ENCODE results near the gene SSBP3.

Gene SSBP3

GRCh38 chr1:54294887-54295286 lies 111.3 kb downstream of the SSBP3 start:
- Histone ChIP-seq H3K4me3 (ENCODE audit: low read length in 2 of 2) (no peak overlapping the region), H3K27me3 (ENCODE audit: control insufficient read depth in 2 of 2, insufficient read depth in 2 of 2, low read length in 2 of 2) (no peaks in the 10 kb centered on the region), H3K9ac (ENCODE audit: low read depth in 1 of 2, low read length in 2 of 2) (no peak overlapping the region), H3K4me1 (ENCODE audit: control insufficient read depth in 2 of 2, insufficient read depth in 2 of 2, low read length in 2 of 2) (peaks cover 40 to 46% of the 10 kb centered on the region in 2 donors), H3K27ac (ENCODE audit: low read depth in 2 of 2, low read length in 2 of 2) (peak overlapping the region in 1 of 2 donors; percentile 16), H3K36me3 (ENCODE audit: control insufficient read depth in 2 of 2, insufficient read depth in 2 of 2, low read length in 2 of 2) (no peaks in the 10 kb centered on the region), H3K9me3 (ENCODE audit: control insufficient read depth in 2 of 2, low read length in 2 of 2) (no peaks in the 10 kb centered on the region)

GRCh38 chr1:54292002-54292911 lies 113.9 kb downstream of the SSBP3 start:
- H3K36me3 ChIP-seq (ENCODE audit: control insufficient read depth in 2 of 2, insufficient read depth in 2 of 2, low read length in 2 of 2) = no peaks in the 10 kb centered on the region
- H3K27ac ChIP-seq (ENCODE audit: low read depth in 2 of 2, low read length in 2 of 2) = no peak overlapping the region
- no peak overlapping the region for H3K4me3 ChIP-seq (ENCODE audit: low read length in 2 of 2)
- no peaks in the 10 kb centered on the region for H3K27me3 ChIP-seq (ENCODE audit: control insufficient read depth in 2 of 2, insufficient read depth in 2 of 2, low read length in 2 of 2)
- H3K9ac ChIP-seq (ENCODE audit: low read depth in 1 of 2, low read length in 2 of 2) = no peak overlapping the region
- H3K9me3 ChIP-seq (ENCODE audit: control insufficient read depth in 2 of 2, low read length in 2 of 2) = no peaks in the 10 kb centered on the region
- peaks cover 35 to 39% of the 10 kb centered on the region in 2 donors for H3K4me1 ChIP-seq (ENCODE audit: control insufficient read depth in 2 of 2, insufficient read depth in 2 of 2, low read length in 2 of 2)

GRCh38 chr1:54291276-54292001 lies 114.8 kb downstream of the SSBP3 start:
- Histone ChIP-seq H3K4me1 (ENCODE audit: control insufficient read depth in 2 of 2, insufficient read depth in 2 of 2, low read length in 2 of 2) (peaks cover 41 to 43% of the 10 kb centered on the region in 2 donors), H3K9me3 (ENCODE audit: control insufficient read depth in 2 of 2, low read length in 2 of 2) (no peaks in the 10 kb centered on the region), H3K9ac (ENCODE audit: low read depth in 1 of 2, low read length in 2 of 2) (no peak overlapping the region), H3K4me3 (ENCODE audit: low read length in 2 of 2) (no peak overlapping the region), H3K36me3 (ENCODE audit: control insufficient read depth in 2 of 2, insufficient read depth in 2 of 2, low read length in 2 of 2) (no peaks in the 10 kb centered on the region), H3K27ac (ENCODE audit: low read depth in 2 of 2, low read length in 2 of 2) (no peak overlapping the region), H3K27me3 (ENCODE audit: control insufficient read depth in 2 of 2, insufficient read depth in 2 of 2, low read length in 2 of 2) (no peaks in the 10 kb centered on the region)

- H3K36me3 ChIP-seq (ENCODE audit: control insufficient read depth in 2 of 2, insufficient read depth in 2 of 2, low read length in 2 of 2) = no peaks in the 10 kb centered on the region
- peak overlapping the region in 1 of 2 donors; percentile 32 for H3K9ac ChIP-seq (ENCODE audit: low read depth in 1 of 2, low read length in 2 of 2)
- H3K4me3 ChIP-seq (ENCODE audit: low read length in 2 of 2) = no peak overlapping the region
- H3K27ac ChIP-seq (ENCODE audit: low read depth in 2 of 2, low read length in 2 of 2) = peak overlapping the region in 1 of 2 donors; percentile 54
- H3K4me1 ChIP-seq (ENCODE audit: control insufficient read depth in 2 of 2, insufficient read depth in 2 of 2, low read length in 2 of 2) = peaks cover 44 to 47% of the 10 kb centered on the region in 2 donors
- H3K9me3 ChIP-seq (ENCODE audit: control insufficient read depth in 2 of 2, low read length in 2 of 2) = no peaks in the 10 kb centered on the region
- H3K27me3 ChIP-seq (ENCODE audit: control insufficient read depth in 2 of 2, insufficient read depth in 2 of 2, low read length in 2 of 2) = no peaks in the 10 kb centered on the region
Measured at GRCh38 chr1:54290506-54291184, 115.5 kb downstream of the SSBP3 start.

GRCh38 chr1:54289712-54290233 lies 116.4 kb downstream of the SSBP3 start:
- no peaks in the 10 kb centered on the region for H3K36me3 ChIP-seq (ENCODE audit: control insufficient read depth in 2 of 2, insufficient read depth in 2 of 2, low read length in 2 of 2)
- H3K27ac ChIP-seq (ENCODE audit: low read depth in 2 of 2, low read length in 2 of 2) = peak overlapping the region in 1 of 2 donors; percentile 54
- no peaks in the 10 kb centered on the region for H3K9me3 ChIP-seq (ENCODE audit: control insufficient read depth in 2 of 2, low read length in 2 of 2)
- H3K4me1 ChIP-seq (ENCODE audit: control insufficient read depth in 2 of 2, insufficient read depth in 2 of 2, low read length in 2 of 2) = peaks cover 44 to 45% of the 10 kb centered on the region in 2 donors
- no peak overlapping the region for H3K4me3 ChIP-seq (ENCODE audit: low read length in 2 of 2)
- H3K9ac ChIP-seq (ENCODE audit: low read depth in 1 of 2, low read length in 2 of 2) = no peak overlapping the region
- no peaks in the 10 kb centered on the region for H3K27me3 ChIP-seq (ENCODE audit: control insufficient read depth in 2 of 2, insufficient read depth in 2 of 2, low read length in 2 of 2)

- H3K27ac ChIP-seq (ENCODE audit: low read depth in 2 of 2, low read length in 2 of 2) = peak overlapping the region; percentile 69 to 77
- H3K27me3 ChIP-seq (ENCODE audit: control insufficient read depth in 2 of 2, insufficient read depth in 2 of 2, low read length in 2 of 2) = no peaks in the 10 kb centered on the region
- H3K4me1 ChIP-seq (ENCODE audit: control insufficient read depth in 2 of 2, insufficient read depth in 2 of 2, low read length in 2 of 2) = peaks cover 44 to 45% of the 10 kb centered on the region in 2 donors
- no peak overlapping the region for H3K4me3 ChIP-seq (ENCODE audit: low read length in 2 of 2)
- H3K36me3 ChIP-seq (ENCODE audit: control insufficient read depth in 2 of 2, insufficient read depth in 2 of 2, low read length in 2 of 2) = no peaks in the 10 kb centered on the region
- H3K9ac ChIP-seq (ENCODE audit: low read depth in 1 of 2, low read length in 2 of 2) = peak overlapping the region in 1 of 2 donors; percentile 36
- no peaks in the 10 kb centered on the region for H3K9me3 ChIP-seq (ENCODE audit: control insufficient read depth in 2 of 2, low read length in 2 of 2)
Measured at GRCh38 chr1:54287801-54288211, 118.4 kb downstream of the SSBP3 start.

- Histone ChIP-seq H3K9ac (ENCODE audit: low read depth in 1 of 2, low read length in 2 of 2) (peak overlapping the region in 1 of 2 donors; percentile 36), H3K27ac (ENCODE audit: low read depth in 2 of 2, low read length in 2 of 2) (peak overlapping the region; percentile 69 to 77), H3K4me3 (ENCODE audit: low read length in 2 of 2) (no peak overlapping the region)
Measured at GRCh38 chr1:54287176-54287650, 119.0 kb downstream of the SSBP3 start.

GRCh38 chr1:54285815-54286345 lies 120.3 kb downstream of the SSBP3 start:
- no peaks in the 10 kb centered on the region for H3K27me3 ChIP-seq (ENCODE audit: control insufficient read depth in 2 of 2, insufficient read depth in 2 of 2, low read length in 2 of 2)
- no peaks in the 10 kb centered on the region for H3K9me3 ChIP-seq (ENCODE audit: control insufficient read depth in 2 of 2, low read length in 2 of 2)
- H3K4me3 ChIP-seq (ENCODE audit: low read length in 2 of 2) = peak overlapping the region in 1 of 2 donors; percentile 16
- H3K4me1 ChIP-seq (ENCODE audit: control insufficient read depth in 2 of 2, insufficient read depth in 2 of 2, low read length in 2 of 2) = peaks cover 39 to 44% of the 10 kb centered on the region in 2 donors
- no peak overlapping the region for H3K9ac ChIP-seq (ENCODE audit: low read depth in 1 of 2, low read length in 2 of 2)
- H3K27ac ChIP-seq (ENCODE audit: low read depth in 2 of 2, low read length in 2 of 2) = peak overlapping the region in 1 of 2 donors; percentile 77
- H3K36me3 ChIP-seq (ENCODE audit: control insufficient read depth in 2 of 2, insufficient read depth in 2 of 2, low read length in 2 of 2) = peaks cover 0 to under 1% of the 10 kb centered on the region in 2 donors

More at GRCh38 chr1:54287176-54287650, 119.0 kb downstream of the SSBP3 start:
- Histone ChIP-seq H3K36me3 (ENCODE audit: control insufficient read depth in 2 of 2, insufficient read depth in 2 of 2, low read length in 2 of 2) (no peaks in the 10 kb centered on the region), H3K27me3 (ENCODE audit: control insufficient read depth in 2 of 2, insufficient read depth in 2 of 2, low read length in 2 of 2) (no peaks in the 10 kb centered on the region), H3K9me3 (ENCODE audit: control insufficient read depth in 2 of 2, low read length in 2 of 2) (no peaks in the 10 kb centered on the region), H3K4me1 (ENCODE audit: control insufficient read depth in 2 of 2, insufficient read depth in 2 of 2, low read length in 2 of 2) (peaks cover 45 to 48% of the 10 kb centered on the region in 2 donors)

GRCh38 chr1:54284781-54285529 lies 121.2 kb downstream of the SSBP3 start:
- Histone ChIP-seq H3K9me3 (ENCODE audit: control insufficient read depth in 2 of 2, low read length in 2 of 2) (no peaks in the 10 kb centered on the region), H3K27me3 (ENCODE audit: control insufficient read depth in 2 of 2, insufficient read depth in 2 of 2, low read length in 2 of 2) (no peaks in the 10 kb centered on the region), H3K4me1 (ENCODE audit: control insufficient read depth in 2 of 2, insufficient read depth in 2 of 2, low read length in 2 of 2) (peaks cover 31 to 35% of the 10 kb centered on the region in 2 donors), H3K4me3 (ENCODE audit: low read length in 2 of 2) (no peak overlapping the region), H3K9ac (ENCODE audit: low read depth in 1 of 2, low read length in 2 of 2) (no peak overlapping the region), H3K27ac (ENCODE audit: low read depth in 2 of 2, low read length in 2 of 2) (no peak overlapping the region), H3K36me3 (ENCODE audit: control insufficient read depth in 2 of 2, insufficient read depth in 2 of 2, low read length in 2 of 2) (peaks cover 5% of the 10 kb centered on the region in 2 donors)
